Right hindlimb (tissue), 1 donor: ENCODE measurements around the gene SLC22A5.
"Not testable (repeated sequence)": the region's sequence is repeated elsewhere in the genome, so short reads cannot be mapped to it uniquely, and the experiment has no call there.

Experiments used
- DNase-seq: peaks from one replicate; pipeline ENCODE4 v3.0.0-alpha.2; 2018

Gene SLC22A5

DNA sequence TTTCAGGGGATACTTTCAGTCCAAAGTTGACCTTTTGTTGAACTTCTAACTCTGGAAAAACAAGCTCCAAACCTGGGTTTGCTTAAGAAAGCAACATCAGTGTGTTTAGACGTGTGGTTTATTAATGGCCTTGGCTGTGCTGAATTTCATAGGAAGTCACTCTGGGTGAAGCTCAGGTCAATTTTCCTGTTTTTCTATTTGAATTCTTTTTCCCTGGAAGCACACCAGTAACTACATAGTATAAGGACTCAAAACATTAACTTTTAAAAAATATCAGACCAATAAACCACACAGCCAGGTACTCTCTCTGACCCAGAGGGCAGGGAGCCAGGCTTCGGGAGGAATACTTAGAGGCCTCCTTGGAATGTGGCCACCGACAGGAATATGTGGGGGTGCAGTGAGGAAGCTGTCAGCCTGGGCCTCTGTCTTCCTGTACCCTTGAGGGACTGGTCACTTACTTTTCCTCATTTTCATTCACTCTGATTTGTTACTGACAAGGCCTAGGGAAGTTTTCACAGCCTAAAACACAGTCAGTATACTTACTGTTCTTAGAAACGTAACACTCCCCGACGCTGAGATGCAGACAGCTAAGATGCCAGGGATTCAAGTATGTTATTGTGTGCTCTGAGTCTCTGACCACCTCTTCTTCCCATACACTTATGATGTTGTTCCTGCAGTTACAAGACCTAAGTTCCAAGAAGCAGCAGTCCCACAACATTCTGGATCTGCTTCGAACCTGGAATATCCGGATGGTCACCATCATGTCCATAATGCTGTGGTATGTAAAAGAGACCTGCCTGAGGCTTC, 18.9 kb downstream of the SLC22A5 start:
- peak; percentile 67 for DNase-seq

DNA sequence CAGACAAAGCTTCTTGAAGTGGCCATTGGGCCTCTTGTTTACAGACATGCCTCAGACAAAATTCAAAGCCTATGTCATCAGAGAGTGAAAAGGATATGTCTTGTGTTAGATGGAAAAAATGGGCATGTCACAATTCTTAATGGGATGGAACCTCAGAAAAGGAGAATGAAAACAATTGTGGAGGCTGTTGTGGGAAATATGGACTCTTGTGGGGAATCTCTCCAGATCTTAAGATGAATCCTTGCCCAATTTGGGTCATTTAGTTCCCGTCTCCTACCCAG, 19.5 kb downstream of the SLC22A5 start:
- DNase-seq = no peak

DNA sequence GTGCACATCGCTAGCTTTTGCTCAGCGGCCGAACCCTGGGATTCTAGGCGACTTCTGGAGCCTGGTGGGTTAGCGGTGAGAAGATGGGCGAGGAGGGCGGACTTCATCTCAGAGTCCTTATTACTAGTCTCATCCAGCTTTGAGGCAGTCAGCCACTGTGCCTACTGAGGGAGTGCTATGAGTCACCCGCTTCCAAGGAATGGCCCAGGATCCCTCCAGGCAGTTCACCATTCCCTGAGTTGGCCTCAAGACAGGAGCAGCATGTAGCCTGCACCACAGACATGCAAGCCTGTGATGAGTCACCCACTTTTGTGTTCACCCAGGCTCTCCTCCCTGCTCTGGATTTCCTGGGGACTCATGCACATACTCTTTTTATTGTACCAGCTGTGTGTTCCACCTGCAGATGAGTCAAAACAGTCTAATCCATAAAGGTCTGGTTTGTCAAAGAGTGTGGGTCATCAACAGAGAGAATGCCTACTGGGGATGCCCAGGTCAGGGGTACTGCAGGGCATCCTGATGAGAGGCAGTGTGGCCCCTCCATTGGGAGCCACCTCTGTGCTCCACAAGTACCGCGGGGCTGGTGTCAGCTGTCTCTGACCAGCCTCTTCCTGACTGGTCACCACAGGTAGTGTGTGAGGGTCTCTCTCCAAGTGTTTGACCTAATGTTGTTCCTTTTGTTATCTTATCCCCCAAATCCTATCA, 20.2 kb downstream of the SLC22A5 start:
- peak; percentile 34 for DNase-seq

DNA sequence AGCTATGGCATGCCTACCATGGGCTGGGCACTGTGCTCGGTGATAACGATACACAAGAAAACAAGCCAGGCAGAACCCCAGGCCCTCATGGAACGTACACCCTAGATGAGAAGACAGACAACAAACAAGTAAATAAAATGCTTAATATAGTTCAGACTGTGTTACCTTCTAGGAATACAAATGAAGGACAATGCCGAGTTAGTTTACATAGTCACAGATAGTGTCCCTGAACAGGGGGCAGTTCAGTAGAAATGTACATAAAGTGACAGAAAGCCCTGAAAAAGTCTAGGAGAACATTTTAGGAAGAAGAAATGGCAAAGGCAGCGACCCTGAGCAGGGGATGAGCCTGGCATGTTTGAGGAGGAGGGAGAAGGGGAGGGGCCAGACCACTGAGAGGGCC, 21.7 kb downstream of the SLC22A5 start:
- no peak for DNase-seq

DNA sequence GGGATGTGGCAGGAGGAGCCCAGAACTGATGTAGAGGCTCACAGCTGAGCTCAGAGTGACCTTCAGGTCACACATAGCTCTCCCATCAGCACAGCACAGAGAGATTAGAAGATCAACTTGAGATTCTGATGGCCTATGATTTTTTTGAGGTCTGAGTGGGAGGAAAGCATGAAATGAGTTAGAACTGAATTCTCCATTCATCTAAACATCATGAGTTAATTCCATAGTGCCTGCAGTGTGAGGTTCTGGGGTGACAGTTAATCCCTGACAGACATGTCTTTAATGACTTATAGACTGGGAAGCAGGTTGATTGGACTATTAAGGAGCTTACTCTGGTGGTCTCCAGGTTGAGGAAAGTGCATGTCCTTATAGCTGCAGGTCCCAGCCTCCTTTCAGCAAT, 22.4 kb downstream of the SLC22A5 start:
- no peak for DNase-seq

DNA sequence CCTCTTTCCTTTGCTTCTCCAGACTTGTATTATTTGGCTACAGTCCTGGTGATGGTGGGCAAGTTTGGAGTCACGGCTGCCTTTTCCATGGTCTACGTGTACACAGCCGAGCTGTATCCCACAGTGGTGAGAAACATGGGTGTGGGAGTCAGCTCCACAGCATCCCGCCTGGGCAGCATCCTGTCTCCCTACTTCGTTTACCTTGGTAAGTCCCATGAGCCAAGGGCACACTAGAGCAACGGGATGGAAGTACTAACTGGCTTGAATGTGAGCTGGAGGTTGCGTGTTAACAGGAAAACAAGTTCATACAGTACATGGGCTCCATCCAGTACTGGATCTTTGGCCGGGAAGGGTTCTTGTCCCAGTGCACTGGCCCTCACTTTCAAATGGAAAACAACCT, 22.9 kb downstream of the SLC22A5 start:
- DNase-seq = no peak

DNA sequence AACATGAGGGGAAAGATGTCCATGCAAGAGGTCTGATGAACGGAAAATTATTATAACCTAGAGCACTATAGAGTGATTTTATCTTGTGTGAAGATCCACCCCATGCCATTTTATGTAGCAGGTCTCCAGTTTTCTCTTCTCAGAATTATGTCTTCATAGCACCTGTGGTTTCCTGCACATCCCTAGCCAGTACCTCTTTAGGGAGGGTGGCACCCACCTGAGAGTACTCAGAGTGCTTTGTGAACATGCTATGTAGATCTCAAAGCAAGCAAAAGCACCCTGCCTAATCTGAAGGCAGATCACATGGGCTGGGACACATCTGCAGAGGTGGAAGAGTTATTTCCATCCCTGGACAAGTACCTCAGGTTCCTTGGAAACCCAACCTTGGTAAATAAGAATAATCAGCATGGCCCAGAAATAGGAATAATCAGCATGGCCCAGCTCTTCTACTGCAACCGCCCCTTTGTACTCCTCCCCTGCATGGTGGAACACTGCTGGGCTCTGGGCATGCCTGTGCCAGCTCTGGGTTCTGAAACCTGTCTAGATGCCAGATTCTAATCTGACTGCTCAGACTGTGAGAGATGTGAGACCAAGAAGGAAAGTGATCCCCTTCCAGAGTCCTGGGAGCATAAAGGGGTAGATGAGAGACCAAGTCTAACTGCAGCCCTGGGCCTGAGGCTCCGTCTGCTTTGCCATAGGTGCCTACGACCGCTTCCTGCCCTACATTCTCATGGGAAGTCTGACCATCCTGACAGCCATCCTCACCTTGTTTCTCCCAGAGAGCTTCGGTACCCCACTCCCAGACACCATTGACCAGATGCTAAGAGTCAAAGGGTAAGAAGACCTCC, 23.7 kb downstream of the SLC22A5 start:
- no peak for DNase-seq

DNA sequence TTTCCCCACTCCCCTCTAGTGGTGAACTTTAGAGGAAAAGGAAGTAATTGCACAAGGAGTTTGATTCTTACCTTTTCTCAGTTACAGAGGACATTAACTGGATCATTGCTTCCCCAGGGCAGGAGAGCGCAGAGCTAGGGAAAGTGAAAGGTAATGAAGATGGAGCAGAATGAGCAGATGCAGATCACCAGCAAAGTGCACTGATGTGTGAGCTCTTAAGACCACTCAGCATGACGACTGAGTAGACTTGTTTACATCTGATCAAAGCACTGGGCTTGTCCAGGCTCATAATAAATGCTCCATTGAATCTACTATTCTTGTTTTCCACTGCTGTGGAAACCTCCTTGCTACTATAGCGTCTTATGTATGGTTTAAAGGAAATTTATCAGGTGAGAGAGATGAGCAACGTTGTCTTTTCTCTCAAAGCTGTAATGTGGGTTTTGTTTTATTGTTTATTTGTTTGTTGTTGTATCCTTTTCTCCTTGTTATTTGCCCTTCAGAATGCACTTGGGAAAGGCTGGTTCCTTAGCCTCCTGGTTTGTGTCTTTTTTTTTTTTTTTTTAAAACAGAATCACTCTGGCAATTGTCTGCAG, 25.3 kb downstream of the SLC22A5 start:
- DNase-seq = no peak

DNA sequence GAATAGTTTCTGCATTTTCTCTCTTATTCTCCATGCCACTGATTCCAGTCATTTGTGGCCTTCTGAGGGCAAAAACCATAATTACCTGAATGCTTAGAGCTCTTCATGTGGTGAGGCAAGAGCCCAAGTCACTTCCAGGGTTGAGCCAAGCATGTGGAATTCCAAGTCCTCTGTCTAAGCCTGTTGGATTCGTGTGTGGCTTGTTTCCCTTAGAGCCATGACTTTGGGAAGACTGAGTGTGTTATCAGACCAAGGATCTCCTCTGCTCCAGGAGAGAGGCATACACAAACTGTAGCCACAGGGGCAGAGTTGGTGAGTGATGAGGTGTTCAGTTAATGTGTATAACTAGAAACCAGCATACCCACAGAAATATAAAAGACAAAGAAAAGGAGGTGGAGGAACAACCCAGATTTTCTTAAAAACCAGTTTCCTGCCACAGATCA, 27.1 kb downstream of the SLC22A5 start:
- DNase-seq = no peak

DNA sequence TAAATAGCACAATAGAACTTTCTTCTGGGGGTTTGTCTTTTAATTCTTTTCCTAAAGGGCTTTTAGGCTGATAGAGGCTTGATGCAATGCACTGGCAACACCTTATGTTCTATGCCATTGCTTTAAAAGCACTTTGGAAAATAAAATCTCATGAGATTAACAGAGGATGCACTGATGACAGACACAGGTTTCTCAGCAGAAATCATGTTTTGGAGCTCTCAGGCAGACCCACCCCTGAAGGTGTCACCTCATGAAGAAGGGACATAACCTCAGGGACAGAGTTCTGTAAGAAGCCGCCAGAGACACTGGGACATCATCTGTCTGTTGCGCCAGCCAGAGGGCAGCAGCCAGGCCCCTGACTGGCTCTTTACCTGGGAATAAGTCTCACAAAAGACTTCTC, 27.7 kb downstream of the SLC22A5 start:
- DNase-seq = no peak

DNA sequence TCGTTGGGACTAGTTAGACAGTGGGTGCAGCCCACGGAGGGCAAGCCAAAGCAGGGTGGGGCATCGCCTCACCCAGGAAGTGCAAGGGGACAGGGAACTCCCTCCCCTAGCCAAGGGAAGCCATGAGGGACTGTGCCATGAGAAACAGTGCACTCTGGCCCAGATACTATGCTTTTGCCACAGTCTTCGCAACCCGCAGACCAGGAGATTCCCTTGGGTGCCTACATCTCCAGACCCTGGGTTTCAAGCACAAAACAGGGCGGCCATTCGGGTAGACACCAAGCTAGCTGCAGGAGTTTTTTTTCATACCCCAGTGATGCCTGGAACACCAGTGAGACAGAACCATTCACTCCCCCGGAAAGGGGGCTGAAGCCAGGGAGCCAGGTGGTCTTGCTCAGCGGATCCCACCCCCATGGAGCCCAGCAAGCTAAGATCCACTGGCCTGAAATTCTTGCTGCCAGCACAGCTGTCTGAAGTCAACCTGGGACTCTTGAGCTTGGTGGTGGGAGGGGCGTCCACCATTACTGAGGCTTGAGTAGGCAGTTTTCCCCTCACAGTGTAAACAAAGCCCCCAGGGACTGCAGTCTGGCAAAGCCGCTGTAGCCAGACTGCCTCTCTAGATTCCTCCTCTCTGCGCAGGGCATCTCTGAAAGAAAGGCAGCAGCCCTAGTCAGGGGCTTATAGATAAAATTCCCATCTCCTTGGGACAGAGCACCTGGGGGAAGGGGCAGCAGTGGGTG, 28.6 kb downstream of the SLC22A5 start:
- not testable (repeated sequence) for DNase-seq

DNA sequence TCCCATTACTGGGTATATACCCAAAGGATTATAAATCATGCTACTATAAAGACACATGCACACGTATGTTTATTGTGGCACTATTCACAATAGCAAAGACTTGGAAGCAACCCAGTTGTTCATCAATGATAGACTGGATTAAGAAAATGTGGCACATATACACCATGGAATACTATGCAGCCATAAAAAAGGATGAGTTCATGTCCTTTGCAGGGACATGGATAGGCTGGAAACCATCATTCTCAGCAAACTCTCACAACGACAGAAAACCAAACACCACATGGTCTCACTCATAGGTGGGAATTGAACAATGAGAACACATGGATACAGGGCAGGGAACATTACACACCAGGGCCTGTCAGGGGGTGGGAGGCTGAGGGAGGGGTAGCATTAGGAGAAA, 34.5 kb downstream of the SLC22A5 start:
- DNase-seq = not testable (repeated sequence)

DNA sequence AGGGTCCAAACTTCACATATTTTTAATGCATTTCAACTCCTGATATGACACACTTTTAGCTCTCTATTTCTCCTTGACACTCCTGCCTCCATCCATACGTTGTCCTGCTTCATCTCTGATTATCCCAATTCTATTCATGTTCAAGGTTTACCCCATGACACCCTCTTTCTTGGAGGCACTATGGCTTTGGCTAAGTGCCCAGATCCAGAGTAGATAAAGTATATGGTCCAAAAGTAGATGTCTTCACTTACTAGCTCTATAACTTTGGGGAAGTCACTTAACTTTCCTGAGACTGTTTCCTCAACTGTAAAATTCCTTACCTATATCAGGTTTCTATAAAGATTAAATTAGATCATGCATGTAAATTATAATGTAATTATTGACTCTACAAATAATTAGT, 36.1 kb downstream of the SLC22A5 start:
- no peak for DNase-seq

DNA sequence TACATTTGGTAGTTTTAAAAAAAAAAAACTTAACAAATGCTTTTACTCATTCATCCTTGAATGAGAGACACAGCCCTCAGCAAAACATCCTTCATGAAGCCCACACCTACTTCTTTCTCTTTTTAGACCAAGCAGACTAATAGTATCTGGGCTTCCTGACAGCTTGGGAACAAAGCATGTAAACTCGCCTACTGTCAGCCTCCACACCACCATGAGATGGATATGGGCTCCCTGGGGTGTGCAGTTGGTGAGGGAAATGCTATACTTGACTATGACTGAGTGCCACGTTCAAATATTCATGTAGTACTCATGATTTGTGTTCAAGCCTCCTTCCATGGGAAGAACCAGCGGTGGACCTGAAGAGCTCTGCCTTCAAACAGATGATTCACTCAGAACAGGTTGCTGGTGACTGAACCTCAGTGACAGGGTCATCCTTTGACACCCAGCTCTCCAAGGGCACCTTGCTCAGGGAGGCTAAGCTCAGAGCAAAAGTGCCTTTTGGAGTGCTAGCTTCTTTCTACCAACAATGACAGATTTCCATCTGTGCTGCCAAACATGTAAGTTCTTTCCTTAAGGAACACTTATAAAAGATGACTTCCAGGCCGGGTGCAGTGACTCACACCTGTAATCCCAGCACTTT, 36.8 kb downstream of the SLC22A5 start:
- no peak for DNase-seq

DNA sequence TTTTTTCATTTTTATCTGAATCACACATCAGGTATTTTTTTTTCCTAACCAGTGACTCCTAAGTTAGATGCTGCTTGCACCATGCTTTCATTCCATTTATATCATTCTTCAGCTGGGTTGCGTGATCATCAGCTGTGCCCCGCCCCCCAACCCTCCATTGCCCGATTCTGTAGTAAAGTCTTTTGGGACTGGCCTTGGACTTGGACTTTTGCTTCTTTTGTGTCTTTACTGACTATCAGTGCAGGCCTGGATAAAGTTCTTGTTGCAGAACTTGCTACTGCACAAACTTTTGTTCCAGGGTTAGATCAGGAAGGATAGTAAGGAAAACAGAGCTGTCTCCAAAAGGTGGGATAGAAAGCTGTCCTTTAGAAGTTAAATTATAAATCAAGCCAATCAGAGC, 38.5 kb downstream of the SLC22A5 start:
- DNase-seq = no peak

DNA sequence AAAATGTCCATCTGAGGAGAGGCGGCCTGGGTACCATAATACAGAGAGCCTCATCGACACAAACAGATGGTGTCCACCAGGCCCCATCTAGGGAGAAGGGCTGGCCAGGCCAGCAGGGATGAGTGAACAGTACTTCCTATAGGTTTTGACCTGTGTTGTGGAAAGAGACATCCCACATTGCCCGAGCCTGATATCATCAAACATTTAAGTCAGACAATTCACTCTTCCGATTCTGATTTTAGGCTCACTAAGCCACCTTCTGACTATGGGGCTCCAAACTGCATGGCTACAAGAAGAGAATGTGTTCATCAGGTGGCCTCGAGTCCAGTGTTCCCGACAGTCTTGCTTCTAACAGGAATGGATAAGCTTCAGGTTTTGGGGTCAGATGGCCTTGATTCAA, 38.9 kb downstream of the SLC22A5 start:
- no peak for DNase-seq

DNA sequence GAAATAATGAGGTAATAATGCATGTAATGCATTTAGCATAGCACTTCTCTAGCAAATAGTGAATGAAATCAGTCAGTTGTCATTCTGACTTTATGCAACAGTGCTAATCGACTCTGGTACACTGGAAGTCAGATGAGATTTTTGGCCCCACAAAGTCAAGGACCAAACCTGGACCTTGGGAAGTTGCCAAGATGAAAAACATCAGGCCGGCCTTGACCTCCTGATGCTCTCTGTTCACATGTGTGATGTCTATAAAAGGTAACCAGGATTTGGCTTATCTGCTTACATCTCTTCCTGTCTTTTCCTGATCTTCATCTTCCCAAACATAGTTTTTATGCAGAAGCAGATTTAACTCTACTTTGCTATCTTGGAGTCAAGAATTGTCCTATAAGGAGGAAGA, 39.5 kb downstream of the SLC22A5 start:
- DNase-seq = no peak

DNA sequence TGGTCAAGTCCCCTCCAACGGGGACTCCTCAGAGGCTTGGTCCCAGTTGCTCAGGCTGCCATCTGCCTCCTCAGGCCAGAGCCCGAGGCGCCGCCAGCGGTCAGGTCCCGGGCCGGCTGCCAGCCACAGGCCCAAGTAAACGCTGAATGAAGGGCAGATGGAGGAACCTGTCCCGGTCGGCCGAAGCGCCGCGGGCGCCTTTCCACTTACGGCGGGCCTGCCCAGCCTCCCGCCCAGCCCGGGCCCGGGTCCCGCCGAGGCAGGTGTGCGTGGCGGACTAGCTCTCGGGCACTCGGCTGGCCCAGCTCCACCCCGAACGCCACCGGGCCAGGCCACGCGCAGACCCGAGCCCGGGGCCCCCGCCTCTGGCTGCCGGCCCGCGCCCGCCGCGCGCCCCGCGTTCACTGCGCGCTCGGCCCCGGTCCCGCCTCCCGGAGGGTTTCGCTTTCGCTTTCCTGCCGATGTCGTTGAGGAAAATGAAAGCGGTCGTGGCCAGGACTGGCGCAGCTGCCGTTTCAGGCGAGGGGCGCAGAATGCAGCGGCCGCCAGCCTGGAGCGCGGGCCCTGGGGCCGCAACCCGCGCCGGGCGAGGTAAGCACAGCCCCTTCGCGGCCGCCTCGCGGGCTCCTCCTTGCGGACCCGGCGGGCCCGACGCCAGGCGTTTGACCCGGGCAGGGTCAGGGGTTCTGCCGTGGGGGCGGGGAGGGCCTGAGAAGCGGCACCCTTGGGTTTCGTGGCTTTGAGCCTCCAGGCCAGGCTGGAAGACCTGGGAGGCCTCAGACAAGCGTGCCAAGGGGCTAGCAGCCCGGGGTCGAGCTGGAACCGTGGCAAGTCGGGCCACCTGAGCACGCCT, 41.2 kb downstream of the SLC22A5 start:
- DNase-seq = peak; percentile 86

DNA sequence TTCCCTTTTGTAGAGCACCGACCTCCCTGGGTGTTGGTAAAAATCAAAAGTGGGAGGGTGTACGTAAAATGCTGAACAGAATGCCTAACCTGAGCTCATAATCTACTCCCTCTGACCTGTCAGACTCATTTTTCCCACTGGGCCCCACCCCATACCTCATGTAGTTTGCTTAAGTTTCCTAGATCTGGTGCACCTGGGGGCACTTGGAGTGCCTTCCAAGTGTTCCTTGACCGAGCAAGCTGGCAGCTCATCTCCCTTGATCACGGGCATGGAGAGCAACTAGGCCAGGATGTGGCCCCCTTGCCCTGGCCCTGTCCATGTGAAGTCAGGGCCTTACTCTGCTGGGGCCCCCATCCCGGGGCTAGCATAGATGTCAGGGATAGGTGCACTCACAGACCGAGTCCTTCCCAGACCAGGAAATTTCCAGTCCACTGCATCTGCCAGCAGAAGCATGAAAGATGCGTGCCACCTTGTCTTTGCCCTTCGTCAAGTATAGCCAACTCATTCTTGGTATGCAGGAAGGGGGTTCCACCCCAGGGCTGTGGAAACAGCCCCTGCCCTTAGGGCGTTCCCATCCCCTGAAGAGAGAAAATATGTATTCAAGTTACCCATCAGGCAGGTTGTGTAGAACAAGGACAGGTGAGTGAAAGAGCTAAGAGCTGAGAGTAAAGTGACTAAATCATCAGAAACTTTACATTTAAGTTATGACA, 41.9 kb downstream of the SLC22A5 start:
- no peak for DNase-seq

DNA sequence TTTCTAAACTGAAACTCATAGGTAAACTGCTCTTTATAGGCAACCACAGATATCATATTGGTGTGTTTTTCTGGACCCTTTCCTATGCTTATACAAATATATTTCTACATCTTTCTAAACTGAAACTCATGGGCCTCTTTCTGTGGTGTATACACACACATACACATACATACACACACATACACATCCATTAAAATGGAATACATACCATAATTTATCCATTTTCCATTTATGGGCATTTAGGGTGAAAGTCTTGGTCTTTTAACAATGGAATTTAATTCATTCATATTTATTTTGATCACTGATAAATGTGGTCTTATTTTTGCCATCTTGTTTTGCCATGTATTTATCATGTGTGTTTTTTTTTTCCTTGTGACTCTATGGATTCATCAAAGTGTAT, 44.1 kb downstream of the SLC22A5 start:
- no peak for DNase-seq
